Urinary bladder (tissue), 2 donors: ENCODE results near the gene FNIP2. TPM values are rescaled to one million over a fixed set of nuclear protein-coding genes. Genes with fewer than 3 reads are reported as not detected.

Experiments used
- polyA plus RNA-seq: library from polyadenylated mRNA; stranded (reverse); fragments of 200-250 nt; gene quantifications from one replicate; pipeline ENCODE4 v1.2.3, GENCODE V29; 2013
- small RNA-seq: library from RNA; depleted of rRNA; stranded (forward); fragments of <200 nt; gene quantifications from one replicate; pipeline ENCODE3, GENCODE V24; 2014
- total RNA-seq: library from RNA; depleted of rRNA; stranded (reverse); fragments of >200 nt; gene quantifications from one replicate; pipeline ENCODE4 v1.2.3, GENCODE V29; 2014
- donor health status: healthy.

FNIP2 gene
- total and polyA plus RNA-seq, 2 donors, result 15.6 to 54.0 TPM

Small RNA genes within 50 kb of the gene (small RNA-seq; reads per million reads assigned to genes)
- gene RF00157 (not detected), gene RNU6-128P (not detected)

Other genes starting within 250 kb of the FNIP2 start
- gene RXFP1, start 247.1 kb upstream of the FNIP2 start, total RNA-seq, result 1.2 TPM
- 0.03 TPM for gene RXFP1, start 247.1 kb upstream of the FNIP2 start, polyA plus RNA-seq
- 37.5 TPM for gene C4orf46, start 97.1 kb upstream of the FNIP2 start, total RNA-seq
- 5.4 TPM for gene C4orf46, start 97.1 kb upstream of the FNIP2 start, polyA plus RNA-seq
- gene ETFDH, start 96.7 kb upstream of the FNIP2 start, total RNA-seq, result 41.2 TPM
- 17.0 TPM for gene ETFDH, start 96.7 kb upstream of the FNIP2 start, polyA plus RNA-seq
- gene PPID, start 45.6 kb upstream of the FNIP2 start, total RNA-seq, result 38.2 TPM
- gene PPID, start 45.6 kb upstream of the FNIP2 start, polyA plus RNA-seq, result 26.1 TPM